B cell (primary cell): ENCODE results near the gene CENPP. TPM values are rescaled to one million over a fixed set of nuclear protein-coding genes. Genes with fewer than 3 reads are reported as not detected.

ENCODE experiments used
- ATAC-seq: fragments of 200-7000 bp; cut with Tn5 transposase; one replicate; pipeline ENCODE4 v1.10.0; 2021; ENCODE audit warnings: low read depth, mild to moderate bottlenecking, moderate number of reproducible peaks, moderate library complexity
- CTCF ChIA-PET: fragments of 350-600 bp; sonication (Branson Sonifier 250); formaldehyde crosslinking; loops from one replicate; lab custom pipeline; 2021; ENCODE audit warnings: antibody characterized with exemption, inconsistent platforms; lab: Charles Lee
- POLR2A ChIA-PET: fragments of 350-600 bp; sonication (Branson Sonifier 250); formaldehyde crosslinking; loops from one replicate; lab custom pipeline; 2021; ENCODE audit warnings: antibody characterized with exemption; lab: Charles Lee
- DNase-seq: peaks from one replicate; pipeline ENCODE4 v3.0.0; 2013
- H2AFZ ChIP-seq: 2 replicates; pipeline ENCODE4 v1.6.1; 2012; ENCODE audit warnings: mild to moderate bottlenecking, low read depth, low read length; ENCODE audit not compliant: insufficient read depth, poor library complexity, severe bottlenecking
- H3K27ac ChIP-seq, 2 donors: 1 replicate in 1 of 2; 2 replicates in 1 of 2; pipeline ENCODE4 v1.5.1; 2012 to 2013; ENCODE audit warnings: low read length in 2 of 2, mild to moderate bottlenecking in 2 of 2, moderate library complexity in 1 of 2
- H3K27me3 ChIP-seq, 4 experiments: fragments of 200-600 bp in 1 of 4; sonication (generic) in 1 of 4; replicated peaks in 1 of 4; 1 replicate in 2 of 4; 2 replicates in 2 of 4; pipeline versions ENCODE4 v1.6.1 to v1.7.0; 2013 to 2016; ENCODE audit warnings: low read length in 3 of 4, mild to moderate bottlenecking in 2 of 4, mixed read lengths in 1 of 4, moderate library complexity in 1 of 4; ENCODE audit not compliant: insufficient read depth in 4 of 4, control insufficient read depth in 3 of 4; ENCODE audit errors: control extremely low read depth in 1 of 4
- H3K36me3 ChIP-seq, 2 experiments: replicated peaks in 1 of 2; 1 replicate in 1 of 2; 2 replicates in 1 of 2; pipeline versions ENCODE4 v1.6.1 to v1.7.1; 2013; ENCODE audit warnings: low read length in 1 of 2; ENCODE audit not compliant: insufficient read depth in 2 of 2, control insufficient read depth in 1 of 2; ENCODE audit errors: control extremely low read depth in 1 of 2, extremely low read depth in 1 of 2
- H3K4me1 ChIP-seq, 2 donors: fragments of 200-600 bp in 1 of 2; sonication (generic) in 1 of 2; 1 replicate in 1 of 2; 2 replicates in 1 of 2; pipeline versions ENCODE4 v1.5.1 to v1.6.1; 2013 to 2017; ENCODE audit warnings: low read length in 2 of 2; ENCODE audit not compliant: control insufficient read depth in 2 of 2, insufficient read depth in 2 of 2
- H3K4me2 ChIP-seq: replicated peaks from 2 replicates; pipeline ENCODE3; 2012; ENCODE audit warnings: mild to moderate bottlenecking, low read depth, low read length; ENCODE audit not compliant: poor library complexity, severe bottlenecking
- H3K4me3 ChIP-seq, 5 experiments: fragments of 200-600 bp in 1 of 5; sonication (generic) in 1 of 5; 1 replicate in 3 of 5; 2 replicates in 2 of 5; pipeline versions ENCODE4 v1.5.1 to v1.7.0; 2011 to 2016; ENCODE audit warnings: low read length in 4 of 5, mild to moderate bottlenecking in 4 of 5, low read depth in 2 of 5, control low read depth in 1 of 5, moderate library complexity in 1 of 5; ENCODE audit not compliant: insufficient read depth in 1 of 5; ENCODE audit errors: control extremely low read depth in 1 of 5, extremely low read depth in 1 of 5
- H3K79me2 ChIP-seq: fragments of 200-600 bp; sonication (generic); one replicate; pipeline ENCODE4 v1.6.0; 2016; ENCODE audit warnings: low read length; ENCODE audit not compliant: control insufficient read depth, insufficient read depth
- H3K9ac ChIP-seq: fragments of 200-600 bp; sonication (generic); 2 replicates; pipeline ENCODE4 v1.6.1; 2017; ENCODE audit warnings: mild to moderate bottlenecking, low read length, moderate library complexity
- H3K9me3 ChIP-seq, 3 donors: one replicate each; pipeline versions ENCODE4 v1.6.1 to v1.7.1; 2013; ENCODE audit warnings: low read length in 2 of 3; ENCODE audit not compliant: control insufficient read depth in 2 of 3, insufficient read depth in 1 of 3; ENCODE audit errors: control extremely low read depth in 1 of 3
- H4K20me1 ChIP-seq: 2 replicates; pipeline ENCODE4 v1.6.0; 2012; ENCODE audit warnings: mild to moderate bottlenecking, low read length; ENCODE audit not compliant: insufficient read depth, control insufficient read depth, poor library complexity, severe bottlenecking
- H3K27ac Mint-ChIP-seq: one replicate; pipeline ENCODE4 v1.8.0; 2021; ENCODE audit warnings: mixed read lengths
- H3K27me3 Mint-ChIP-seq: one replicate; pipeline ENCODE4 v1.8.0; 2021; ENCODE audit warnings: mixed read lengths
- H3K4me1 Mint-ChIP-seq: one replicate; pipeline ENCODE4 v1.8.0; 2021; ENCODE audit warnings: mixed read lengths
- H3K4me3 Mint-ChIP-seq: one replicate; pipeline ENCODE4 v1.8.0; 2021; ENCODE audit warnings: mixed read lengths
- H3K9me3 Mint-ChIP-seq: one replicate; pipeline ENCODE4 v1.8.0; 2022; ENCODE audit warnings: mixed read lengths; ENCODE audit not compliant: insufficient read depth
- CTCF ChIP-seq: fragments of 200-600 bp; IDR thresholded peaks from one replicate; pipeline ENCODE4 v1.8.0; 2022; ENCODE audit warnings: antibody characterized with exemption, mild to moderate bottlenecking
- EZH2 ChIP-seq: IDR thresholded peaks from 2 replicates; pipeline ENCODE4 v1.6.1; 2012; ENCODE audit warnings: borderline replicate concordance, low read depth, mild to moderate bottlenecking, moderate library complexity, low read length; ENCODE audit not compliant: insufficient read depth, poor library complexity, severe bottlenecking
- WGBS: methylation state at CpG from one replicate; pipeline ENCODE4 v1.1.5; 2013; ENCODE audit warnings: missing lambda C conversion rate; ENCODE audit not compliant: insufficient coverage; 5-methylcytosine and 5-hydroxymethylcytosine counted together
- intact Hi-C: fragments of 100-400 bp; cut with micrococcal nuclease; formaldehyde crosslinking; loops from one replicate; pipeline ENCODE4 v1.10.0; 2022
- polyA plus RNA-seq: library from polyadenylated mRNA; depleted of rRNA; stranded (reverse); fragments of >200 nt; gene quantifications from 2 replicates; pipeline ENCODE4 v1.2.3, GENCODE V29; 2012
- total RNA-seq, 2 donors: library from RNA; stranded (reverse); fragments of 120-200 nt in 1 of 2; gene quantifications; 1 replicate in 1 of 2; 2 replicates in 1 of 2; pipeline versions ENCODE4 v1.2.3 to v1.2.4, GENCODE V29; 2013 to 2022

The CENPP gene
- total and polyA plus RNA-seq, 2 donors (not counting 1 experiment from before 2014, with no cell fraction given) = 1.4 to 6.2 TPM

GRCh38 chr9:92599938-92600461 is 274.2 kb downstream of the CENPP start:
- H3K27ac ChIP-seq = no peak overlapping the region
- ChIA-PET CTCF (no interaction called here), POLR2A (no interaction called here)
- no peaks in the 10 kb centered on the region for H3K79me2 ChIP-seq
- Mint-ChIP-seq H3K4me3 (no peak overlapping the region), H3K9me3 (peaks cover 6% of the 10 kb centered on the region), H3K27me3 (no peaks in the 10 kb centered on the region), H3K4me1 (no peaks in the 10 kb centered on the region), H3K27ac (no peak overlapping the region)
- no peak for DNase-seq
- H4K20me1 ChIP-seq = no peaks in the 10 kb centered on the region
- H3K27me3 ChIP-seq = no peaks in the 10 kb centered on the region
- intact Hi-C loops = no loop called here
- no peaks in the 10 kb centered on the region for H3K36me3 ChIP-seq
- H3K9ac ChIP-seq = no peak overlapping the region
- no peak overlapping the region for H3K4me2 ChIP-seq
- no peak for ATAC-seq
- H3K4me1 ChIP-seq = no peaks in the 10 kb centered on the region
- TF ChIP-seq EZH2 = no peak
- no peak for TF ChIP-seq CTCF
- 100% methylated on average over 3 of the region's 4 CpGs for WGBS
- H3K9me3 ChIP-seq = peaks cover 0 to 17% (median 3%) of the 10 kb centered on the region in 3 donors
- no peak overlapping the region for H3K4me3 ChIP-seq
- H2AFZ ChIP-seq = no peak overlapping the region

DNA sequence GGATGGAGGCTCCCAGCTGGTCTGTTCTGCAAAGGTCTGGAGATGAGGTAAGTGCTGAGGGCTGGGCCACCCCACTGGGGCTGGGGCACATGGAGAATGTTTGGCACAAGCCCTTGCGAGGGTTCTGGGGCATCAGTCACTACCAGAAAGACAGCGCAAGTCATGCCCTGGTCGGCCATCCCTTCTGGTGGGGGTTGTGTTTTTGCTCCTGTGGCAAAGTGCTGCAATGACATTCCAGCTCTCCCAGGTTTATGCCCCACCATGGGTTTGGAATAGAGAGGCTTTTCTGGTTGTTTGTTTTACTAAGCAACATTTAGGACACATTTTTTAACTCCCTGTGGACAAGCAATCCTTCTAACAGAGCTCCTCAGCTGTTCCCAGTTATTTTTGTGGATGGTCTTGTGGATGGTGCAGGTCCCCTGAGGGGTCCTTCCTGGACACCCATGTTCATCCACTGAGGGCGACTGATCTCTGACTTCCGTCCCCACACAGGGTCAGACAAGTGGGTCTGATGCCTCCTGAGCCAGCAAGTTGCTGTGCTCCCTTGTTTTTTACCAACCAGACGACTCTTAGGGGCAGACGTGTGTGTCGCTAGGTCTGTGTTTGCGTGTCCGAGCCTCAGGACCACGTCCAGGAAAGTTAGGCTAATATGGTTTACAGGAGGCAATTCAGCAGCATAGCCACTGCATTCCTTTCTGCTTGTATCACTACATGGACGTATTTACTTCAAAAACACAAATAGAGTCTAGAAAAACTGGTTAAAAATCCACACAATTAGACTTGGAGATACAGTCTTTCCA is 274.9 kb downstream of the CENPP start:
- H3K27me3 Mint-ChIP-seq = no peaks in the 10 kb centered on the region
- intact Hi-C loops = no loop called here
- no peaks in the 10 kb centered on the region for H3K4me1 Mint-ChIP-seq
- Histone ChIP-seq H2AFZ (no peak overlapping the region), H3K9me3 (peaks cover 0 to 21% (median 3%) of the 10 kb centered on the region in 3 donors), H4K20me1 (no peaks in the 10 kb centered on the region), H3K27me3 (no peaks in the 10 kb centered on the region), H3K4me2 (no peak overlapping the region), H3K79me2 (no peaks in the 10 kb centered on the region), H3K4me1 (no peaks in the 10 kb centered on the region), H3K36me3 (no peaks in the 10 kb centered on the region), H3K9ac (no peak overlapping the region), H3K4me3 (no peak overlapping the region), H3K27ac (no peak overlapping the region)
- TF ChIP-seq EZH2 (no peak), CTCF (no peak)
- peaks cover 6% of the 10 kb centered on the region for H3K9me3 Mint-ChIP-seq
- CTCF ChIA-PET = no interaction called here
- no peak for DNase-seq
- no peak overlapping the region for H3K27ac Mint-ChIP-seq
- ATAC-seq = no peak
- H3K4me3 Mint-ChIP-seq = no peak overlapping the region
- POLR2A ChIA-PET = no interaction called here
- WGBS = 94% methylated on average over 8 of the region's 12 CpGs
